ENCODE data around the gene B4GALT2. TPM values are rescaled to one million over a fixed set of nuclear protein-coding genes. Genes with fewer than 3 reads are reported as not detected.

Gene B4GALT2
- total RNA-seq, 1 experiment from 2014 or later, result 66.2 TPM

GRCh38 chr1:43960798-43961197 lies 18.2 kb upstream of the B4GALT2 start:
- BruUV-seq (replicated peaks), result no TSS peak
- intact Hi-C loops (cut with micrococcal nuclease; ENCODE audit: unreplicated experiment), result no loop called here
- Histone ChIP-seq H3K4me3 (no peak overlapping the region), H3K4me2 (no peak overlapping the region), H3K4me1 (replicated peaks; ENCODE audit: insufficient read depth) (no peaks in the 10 kb centered on the region), H3F3A (ENCODE audit: insufficient read depth, low read depth) (no peaks in the 10 kb centered on the region), H3K36me3 (ENCODE audit: low read depth) (no peaks in the 10 kb centered on the region), H3K27me3 (ENCODE audit: insufficient read depth, low read depth) (no peaks in the 10 kb centered on the region), H3K9me2 (ENCODE audit: insufficient read depth) (no peaks in the 10 kb centered on the region), H3K9me3 (ENCODE audit: insufficient read depth, low read depth) (no peaks in the 10 kb centered on the region), H4K20me1 (ENCODE audit: insufficient read depth) (no peaks in the 10 kb centered on the region), H2AFZ (no peak overlapping the region), H3K27ac (no peak overlapping the region), H3K79me2 (ENCODE audit: low read depth) (no peaks in the 10 kb centered on the region)
- ChIA-PET POLR2A (ENCODE audit: unreplicated experiment) (no interaction called here), CTCF (no interaction called here)
- TF ChIP-seq CTCF (conservative IDR thresholded peaks at IDR 0.05), result no peak
- DNase-seq, result no peak

GRCh38 chr1:43961692-43962091 lies 17.3 kb upstream of the B4GALT2 start:
- H3K9me3 ChIP-seq (ENCODE audit: insufficient read depth, low read depth), result no peaks in the 10 kb centered on the region
- H2AFZ ChIP-seq, result no peak overlapping the region
- no peaks in the 10 kb centered on the region for H3K9me2 ChIP-seq (ENCODE audit: insufficient read depth)
- H3K4me1 ChIP-seq (replicated peaks; ENCODE audit: insufficient read depth), result no peaks in the 10 kb centered on the region
- ChIA-PET POLR2A (ENCODE audit: unreplicated experiment) (no interaction called here), CTCF (no interaction called here)
- BruUV-seq (replicated peaks), result no TSS peak
- H3K27ac ChIP-seq, result no peak overlapping the region
- intact Hi-C loops (cut with micrococcal nuclease; ENCODE audit: unreplicated experiment), result no loop called here
- H3K36me3 ChIP-seq (ENCODE audit: low read depth), result no peaks in the 10 kb centered on the region
- DNase-seq, result no peak
- H3K79me2 ChIP-seq (ENCODE audit: low read depth), result no peaks in the 10 kb centered on the region
- H3K27me3 ChIP-seq (ENCODE audit: insufficient read depth, low read depth), result no peaks in the 10 kb centered on the region
- H3K4me2 ChIP-seq, result no peak overlapping the region
- H3F3A ChIP-seq (ENCODE audit: insufficient read depth, low read depth), result no peaks in the 10 kb centered on the region
- no peak overlapping the region for H3K4me3 ChIP-seq
- no peak for TF ChIP-seq EZH2 (IDR thresholded peaks at IDR 0.05; ENCODE audit: low read depth)
- TF ChIP-seq CTCF (conservative IDR thresholded peaks at IDR 0.05), result no peak
- no peaks in the 10 kb centered on the region for H4K20me1 ChIP-seq (ENCODE audit: insufficient read depth)

GRCh38 chr1:43962324-43962723 lies 16.7 kb upstream of the B4GALT2 start:
- DNase-seq, result no peak
- Histone ChIP-seq H3F3A (ENCODE audit: insufficient read depth, low read depth) (no peaks in the 10 kb centered on the region), H3K4me2 (no peak overlapping the region), H3K9me2 (ENCODE audit: insufficient read depth) (no peaks in the 10 kb centered on the region), H3K9me3 (ENCODE audit: insufficient read depth, low read depth) (no peaks in the 10 kb centered on the region), H3K79me2 (ENCODE audit: low read depth) (no peaks in the 10 kb centered on the region), H3K4me3 (no peak overlapping the region), H3K27ac (no peak overlapping the region), H2AFZ (no peak overlapping the region), H4K20me1 (ENCODE audit: insufficient read depth) (no peaks in the 10 kb centered on the region), H3K4me1 (replicated peaks; ENCODE audit: insufficient read depth) (no peaks in the 10 kb centered on the region), H3K27me3 (ENCODE audit: insufficient read depth, low read depth) (no peaks in the 10 kb centered on the region), H3K36me3 (ENCODE audit: low read depth) (no peaks in the 10 kb centered on the region)
- BruUV-seq (replicated peaks), result no TSS peak
- CTCF ChIA-PET, result no interaction called here
- POLR2A ChIA-PET (ENCODE audit: unreplicated experiment), result no interaction called here
- no peak for TF ChIP-seq CTCF (conservative IDR thresholded peaks at IDR 0.05)
- TF ChIP-seq EZH2 (IDR thresholded peaks at IDR 0.05; ENCODE audit: low read depth), result no peak
- intact Hi-C loops (cut with micrococcal nuclease; ENCODE audit: unreplicated experiment), result no loop called here
